ENCODE data around the gene AMOTL1. TPM values are rescaled to one million over a fixed set of nuclear protein-coding genes. Genes with fewer than 3 reads are reported as not detected.

The AMOTL1 gene
- total RNA-seq, result 39.7 and 47.1 TPM in 2 replicates

GRCh38 chr11:94767701-94768601 is at the start of gene AMOTL1:
Gene AMOTL1, plus strand, starts transcription at chr11:94768356. Its CDS starts 156 bp downstream, at chr11:94768512.

Other genes with a start within 250 kb of the AMOTL1 start
- gene FUT4, start 224.4 kb upstream of the AMOTL1 start, total RNA-seq, result 10.7 and 10.8 TPM in 2 replicates
- gene PIWIL4, start 201.0 kb upstream of the AMOTL1 start, total RNA-seq, result 4.4 and 6.8 TPM in 2 replicates
- 44.6 and 60.0 TPM in 2 replicates for gene CWC15, start 205.2 kb downstream of the AMOTL1 start, total RNA-seq
- 1.0 and 1.1 TPM in 2 replicates for gene KDM4D, start 205.4 kb downstream of the AMOTL1 start, total RNA-seq

Measured in articular chondrocyte of knee joint (primary cell).